ENCODE measurements around the gene ZNF215.

- TF ChIP-seq POLR2AphosphoS5 (IDR thresholded peaks at IDR 0.05; ENCODE audit: low read depth, low read length) (no peak), CTCF (IDR thresholded peaks at IDR 0.05) (no peak), USF2 (IDR thresholded peaks at IDR 0.05; ENCODE audit: borderline replicate concordance, low read depth, low read length) (no peak), MAX (IDR thresholded peaks at IDR 0.05; ENCODE audit: low read depth) (no peak), IRF3 (IDR thresholded peaks at IDR 0.05; ENCODE audit: low read depth, low read length) (no peak), SMC3 (IDR thresholded peaks at IDR 0.05; ENCODE audit: low read depth, low read length) (no peak), EP300 (IDR thresholded peaks at IDR 0.05; ENCODE audit: borderline replicate concordance in 1 of 2, low read depth in 1 of 2, low read length in 1 of 2) (no peak)
Measured at GRCh38 chr11:6920702-6921101, 5.5 kb upstream of the ZNF215 start, which contains the start of gene OR2D3.

All from SK-N-SH (cell line).